Neural crest cell (in vitro differentiated cells): ENCODE data around the gene MRC1. TPM values are rescaled to one million over a fixed set of nuclear protein-coding genes. Genes with fewer than 3 reads are reported as not detected.
A peak's percentile ranks its signal among the peaks of the same experiment; 100 is the strongest.

Source experiments
- DNase-seq: peaks from one replicate; pipeline ENCODE4 v3.0.0; 2021; ENCODE audit warnings: low read depth, mixed read lengths, low spot score
- H3K27ac Mint-ChIP-seq: one replicate; pipeline ENCODE4 v1.8.0; 2021; ENCODE audit warnings: mild to moderate bottlenecking, mixed read lengths; ENCODE audit not compliant: unreplicated experiment
- H3K27me3 Mint-ChIP-seq: 2 replicates; pipeline ENCODE4 v1.8.0; 2021; ENCODE audit warnings: low read depth, mild to moderate bottlenecking, mixed read lengths
- H3K36me3 Mint-ChIP-seq: 2 replicates; pipeline ENCODE4 v1.8.0; 2021; ENCODE audit warnings: low read depth, mild to moderate bottlenecking, mixed read lengths
- H3K4me1 Mint-ChIP-seq: 2 replicates; pipeline ENCODE4 v1.8.0; 2021; ENCODE audit warnings: mixed read lengths
- H3K4me3 Mint-ChIP-seq: one replicate; pipeline ENCODE4 v1.8.0; 2021; ENCODE audit warnings: mild to moderate bottlenecking, mixed read lengths
- H3K9me3 Mint-ChIP-seq: 2 replicates; pipeline ENCODE4 v1.8.0; 2021; ENCODE audit warnings: mixed read lengths
- total RNA-seq: library from RNA; stranded (reverse); gene quantifications from 2 replicates; pipeline ENCODE4 v1.2.1, GENCODE V29; 2021
- TF ChIP-seq, protein P1 (sequence below): fragments of 200-600 bp; sonication (generic); conservative IDR thresholded peaks from 2 replicates; pipeline ENCODE4 v1.5.0; 2021; ENCODE audit warnings: antibody characterized with exemption, mild to moderate bottlenecking

MRC1 gene
- total RNA-seq, 1 donor from 2014 or later: not detected

GRCh38 chr10:17795083-17795482 lies 14.1 kb upstream of the MRC1 start:
- Mint-ChIP-seq H3K27me3 (no peaks in the 10 kb centered on the region), H3K4me3 (no peak overlapping the region), H3K4me1 (no peaks in the 10 kb centered on the region), H3K36me3 (no peaks in the 10 kb centered on the region), H3K27ac (no peak overlapping the region), H3K9me3 (peaks cover 4% of the 10 kb centered on the region)
- TF ChIP-seq, protein P1, sequence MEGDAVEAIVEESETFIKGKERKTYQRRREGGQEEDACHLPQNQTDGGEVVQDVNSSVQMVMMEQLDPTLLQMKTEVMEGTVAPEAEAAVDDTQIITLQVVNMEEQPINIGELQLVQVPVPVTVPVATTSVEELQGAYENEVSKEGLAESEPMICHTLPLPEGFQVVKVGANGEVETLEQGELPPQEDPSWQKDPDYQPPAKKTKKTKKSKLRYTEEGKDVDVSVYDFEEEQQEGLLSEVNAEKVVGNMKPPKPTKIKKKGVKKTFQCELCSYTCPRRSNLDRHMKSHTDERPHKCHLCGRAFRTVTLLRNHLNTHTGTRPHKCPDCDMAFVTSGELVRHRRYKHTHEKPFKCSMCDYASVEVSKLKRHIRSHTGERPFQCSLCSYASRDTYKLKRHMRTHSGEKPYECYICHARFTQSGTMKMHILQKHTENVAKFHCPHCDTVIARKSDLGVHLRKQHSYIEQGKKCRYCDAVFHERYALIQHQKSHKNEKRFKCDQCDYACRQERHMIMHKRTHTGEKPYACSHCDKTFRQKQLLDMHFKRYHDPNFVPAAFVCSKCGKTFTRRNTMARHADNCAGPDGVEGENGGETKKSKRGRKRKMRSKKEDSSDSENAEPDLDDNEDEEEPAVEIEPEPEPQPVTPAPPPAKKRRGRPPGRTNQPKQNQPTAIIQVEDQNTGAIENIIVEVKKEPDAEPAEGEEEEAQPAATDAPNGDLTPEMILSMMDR: no peak
- no peak for DNase-seq

DNA sequence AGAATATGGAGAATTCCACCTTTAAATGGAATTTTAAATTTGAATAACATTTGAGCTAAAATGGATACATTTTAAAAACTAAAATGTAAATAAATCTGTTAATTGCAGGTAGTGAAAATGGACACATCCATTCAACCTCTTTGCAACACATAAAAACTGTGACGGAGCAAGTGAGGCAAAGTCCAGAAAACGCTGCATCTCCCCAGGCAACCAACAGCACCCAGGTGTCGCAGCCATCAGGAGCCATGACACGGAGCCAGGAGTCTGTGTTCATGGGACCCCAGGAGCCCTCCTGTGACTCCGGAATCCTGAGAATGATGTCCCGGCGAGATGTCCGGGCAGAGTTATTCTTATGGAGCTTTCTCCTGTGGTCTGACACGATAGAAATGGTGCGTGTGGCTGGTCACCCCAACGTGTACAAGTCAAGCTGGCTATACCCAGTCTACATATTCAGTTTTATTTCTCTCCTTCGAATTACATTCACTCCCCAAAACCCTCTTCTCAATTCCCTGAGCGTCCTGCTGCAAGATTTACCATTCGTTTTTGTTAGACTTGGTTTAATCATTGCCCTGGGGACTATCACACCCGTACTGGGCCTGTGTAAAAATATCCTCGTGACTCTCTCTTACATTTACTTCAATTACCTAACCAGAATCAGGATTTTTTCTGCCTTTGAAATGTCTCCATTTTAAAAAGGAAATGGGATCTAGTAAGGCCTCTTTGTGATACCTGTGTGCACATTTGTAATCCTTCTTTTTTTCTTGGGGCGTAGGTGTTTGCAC lies 13.1 kb upstream of the MRC1 start:
- Mint-ChIP-seq H3K27me3 (no peaks in the 10 kb centered on the region), H3K9me3 (peaks cover 4% of the 10 kb centered on the region), H3K36me3 (no peaks in the 10 kb centered on the region), H3K4me3 (no peak overlapping the region), H3K27ac (no peak overlapping the region), H3K4me1 (no peaks in the 10 kb centered on the region)
- DNase-seq: no peak
- TF ChIP-seq, protein P1: no peak

GRCh38 chr10:17801507-17801906 lies 7.6 kb upstream of the MRC1 start:
- no peaks in the 10 kb centered on the region for H3K9me3 Mint-ChIP-seq
- TF ChIP-seq, protein P1: peak; percentile 38
- no peaks in the 10 kb centered on the region for H3K36me3 Mint-ChIP-seq
- H3K27me3 Mint-ChIP-seq: no peaks in the 10 kb centered on the region
- H3K27ac Mint-ChIP-seq: no peak overlapping the region
- H3K4me1 Mint-ChIP-seq: no peaks in the 10 kb centered on the region
- H3K4me3 Mint-ChIP-seq: no peak overlapping the region
- DNase-seq: no peak

GRCh38 chr10:17802350-17802749 lies 6.8 kb upstream of the MRC1 start:
- Mint-ChIP-seq H3K27ac (no peak overlapping the region), H3K4me3 (no peak overlapping the region), H3K4me1 (no peaks in the 10 kb centered on the region), H3K36me3 (no peaks in the 10 kb centered on the region), H3K27me3 (no peaks in the 10 kb centered on the region), H3K9me3 (no peaks in the 10 kb centered on the region)
- TF ChIP-seq, protein P1: no peak
- DNase-seq: no peak

DNA sequence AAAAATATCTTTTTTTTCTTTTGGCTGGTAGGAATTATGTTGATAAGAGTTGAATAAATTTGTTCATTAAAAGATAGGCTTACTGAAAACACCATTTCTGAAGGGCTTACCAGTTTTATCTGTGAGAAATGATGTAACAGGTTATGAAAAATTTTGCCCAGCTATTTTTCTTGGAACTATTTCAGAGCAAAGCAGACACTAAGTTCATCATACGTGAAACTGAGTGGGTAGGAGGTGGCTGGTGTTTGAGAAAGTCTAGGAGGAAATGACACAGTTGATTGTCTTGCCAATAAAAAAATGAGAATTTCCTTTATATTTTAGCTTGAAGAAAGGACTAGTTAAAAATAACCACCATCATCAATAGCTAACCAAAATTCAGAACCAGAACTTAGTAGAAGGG lies 6.2 kb upstream of the MRC1 start:
- no peaks in the 10 kb centered on the region for H3K36me3 Mint-ChIP-seq
- no peaks in the 10 kb centered on the region for H3K4me1 Mint-ChIP-seq
- TF ChIP-seq, protein P1: no peak
- no peak overlapping the region for H3K27ac Mint-ChIP-seq
- H3K4me3 Mint-ChIP-seq: no peak overlapping the region
- no peak for DNase-seq
- no peaks in the 10 kb centered on the region for H3K9me3 Mint-ChIP-seq
- H3K27me3 Mint-ChIP-seq: no peaks in the 10 kb centered on the region
